ENCODE data around the gene ADGRF1.

DNA sequence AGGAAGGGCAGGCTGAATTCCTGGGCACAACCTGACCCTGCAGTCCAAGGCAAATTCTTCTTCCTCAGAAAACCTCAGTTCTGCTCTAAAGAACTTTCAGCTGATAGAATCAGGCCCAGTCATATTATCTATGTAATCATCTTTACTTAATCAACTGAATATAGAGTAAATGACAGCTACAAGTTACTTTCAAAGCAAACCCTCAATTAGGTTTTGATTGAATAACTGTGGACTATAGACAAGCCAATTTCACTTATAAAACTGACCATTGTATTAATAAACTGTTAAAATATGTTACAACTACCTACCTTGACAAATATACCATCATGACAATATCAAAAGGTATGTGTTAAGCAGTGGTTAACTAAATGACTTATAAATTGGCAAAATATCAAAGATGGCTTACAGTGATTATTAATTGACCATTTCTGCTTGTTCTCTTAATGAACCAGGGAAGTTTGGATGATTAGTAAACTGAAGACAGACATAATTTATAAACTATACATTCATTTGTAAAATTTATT lies 74.2 kb downstream of the ADGRF1 start:
- TF ChIP-seq CTCF (IDR thresholded peaks at IDR 0.05 in 4 of 5, conservative IDR thresholded peaks at IDR 0.05 in 1 of 5) (no peak), POLR2A (IDR thresholded peaks at IDR 0.05) (no peak)
